ENCODE data around the gene DPH6. TPM values are rescaled to one million over a fixed set of nuclear protein-coding genes. Genes with fewer than 3 reads are reported as not detected.

The DPH6 gene
- total RNA-seq, 1 donor from 2014 or later, result 18.4 TPM

DNA sequence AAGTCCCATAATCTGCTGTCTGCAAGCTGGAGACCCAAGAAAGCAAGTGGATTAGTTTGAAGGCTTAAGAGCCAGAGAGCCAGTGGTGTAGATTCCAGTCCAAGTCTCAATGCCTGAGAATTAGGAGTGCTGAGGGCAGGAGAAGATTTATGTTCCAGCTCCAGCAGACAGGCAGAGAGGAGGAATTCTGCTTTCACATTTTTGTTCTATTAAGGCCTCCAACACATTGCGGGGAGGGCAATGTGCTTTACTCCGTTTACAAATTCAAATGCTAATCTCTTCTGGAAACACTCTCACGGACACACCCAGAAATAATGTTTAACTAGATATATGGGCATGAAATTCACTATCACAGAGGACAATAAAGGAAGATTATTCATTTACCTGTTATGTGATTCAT is 54.0 kb downstream of the DPH6 start:
- Histone ChIP-seq H3K4me3 (ENCODE audit: low read depth, low read length) (no peak overlapping the region), H3K27me3 (ENCODE audit: control insufficient read depth, insufficient read depth, low read length) (no peaks in the 10 kb centered on the region), H3K36me3 (ENCODE audit: control insufficient read depth, insufficient read depth, low read length) (no peaks in the 10 kb centered on the region)
- no peak for FAIRE-seq
- no peak for DNase-seq (ENCODE audit: low read depth)
- TF ChIP-seq CTCF (IDR thresholded peaks at IDR 0.05; ENCODE audit: insufficient read depth, low read length, severe bottlenecking), result no peak

DNA sequence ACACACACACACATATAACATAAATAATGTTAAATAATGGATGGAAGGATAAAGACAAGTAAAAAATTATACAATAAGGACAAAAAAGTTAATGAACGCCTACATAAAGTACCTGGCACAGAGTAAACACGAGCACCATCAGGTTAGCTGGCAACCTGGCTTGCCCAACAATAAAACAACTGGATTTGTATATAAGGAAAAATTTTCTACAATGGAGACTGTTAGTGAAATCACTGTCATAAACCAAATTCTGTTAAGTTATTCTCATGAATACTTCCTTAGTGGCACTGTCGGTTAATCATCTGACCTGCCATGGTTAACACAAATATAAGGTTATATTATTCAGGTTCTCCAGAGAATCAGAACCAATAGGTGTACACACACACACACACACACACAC is 54.8 kb downstream of the DPH6 start:
- TF ChIP-seq CTCF (IDR thresholded peaks at IDR 0.05; ENCODE audit: insufficient read depth, low read length, severe bottlenecking), result no peak
- Histone ChIP-seq H3K27me3 (ENCODE audit: control insufficient read depth, insufficient read depth, low read length) (no peaks in the 10 kb centered on the region), H3K36me3 (ENCODE audit: control insufficient read depth, insufficient read depth, low read length) (no peaks in the 10 kb centered on the region), H3K4me3 (ENCODE audit: low read depth, low read length) (no peak overlapping the region)
- FAIRE-seq (no peak), DNase-seq (ENCODE audit: low read depth) (no peak)

- no peak for TF ChIP-seq CTCF (IDR thresholded peaks at IDR 0.05; ENCODE audit: insufficient read depth, low read length, severe bottlenecking)
- Histone ChIP-seq H3K27me3 (ENCODE audit: control insufficient read depth, insufficient read depth, low read length) (no peaks in the 10 kb centered on the region), H3K4me3 (ENCODE audit: low read depth, low read length) (no peak overlapping the region), H3K36me3 (ENCODE audit: control insufficient read depth, insufficient read depth, low read length) (no peaks in the 10 kb centered on the region)
- DNase-seq (ENCODE audit: low read depth) (no peak), FAIRE-seq (no peak)
These were observed 55.5 kb downstream of the DPH6 start for GRCh38 chr15:35490511-35490910.

- no peak for TF ChIP-seq CTCF (IDR thresholded peaks at IDR 0.05; ENCODE audit: insufficient read depth, low read length, severe bottlenecking)
- no peak for FAIRE-seq
- no peaks in the 10 kb centered on the region for H3K27me3 ChIP-seq (ENCODE audit: control insufficient read depth, insufficient read depth, low read length)
- H3K36me3 ChIP-seq (ENCODE audit: control insufficient read depth, insufficient read depth, low read length), result no peaks in the 10 kb centered on the region
- no peak overlapping the region for H3K4me3 ChIP-seq (ENCODE audit: low read depth, low read length)
- no peak for DNase-seq (ENCODE audit: low read depth)
These were observed 58.5 kb downstream of the DPH6 start for GRCh38 chr15:35487417-35487816.

DNA sequence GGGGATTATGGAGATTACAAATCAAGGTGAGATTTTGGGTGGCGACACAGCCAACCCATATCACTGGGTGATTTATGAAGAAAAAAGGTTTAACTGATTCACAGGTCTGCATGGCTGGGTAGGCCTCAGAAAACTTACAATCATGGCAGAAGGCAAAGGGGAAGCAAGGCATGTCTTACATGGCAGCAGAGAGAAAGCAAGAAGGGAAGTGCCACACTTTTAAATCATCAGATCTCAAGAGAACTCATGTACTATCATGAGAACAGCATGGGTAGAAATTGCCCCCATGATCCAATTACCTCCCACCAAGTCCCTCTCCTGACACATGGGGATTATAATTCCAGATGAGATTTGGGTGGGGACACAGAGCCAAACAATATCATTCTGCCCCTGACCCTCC is 59.7 kb downstream of the DPH6 start:
- DNase-seq (ENCODE audit: low read depth), result no peak
- Histone ChIP-seq H3K36me3 (ENCODE audit: control insufficient read depth, insufficient read depth, low read length) (no peaks in the 10 kb centered on the region), H3K4me3 (ENCODE audit: low read depth, low read length) (no peak overlapping the region), H3K27me3 (ENCODE audit: control insufficient read depth, insufficient read depth, low read length) (no peaks in the 10 kb centered on the region)
- no peak for FAIRE-seq
- no peak for TF ChIP-seq CTCF (IDR thresholded peaks at IDR 0.05; ENCODE audit: insufficient read depth, low read length, severe bottlenecking)

GRCh38 chr15:35485411-35485810 is 60.6 kb downstream of the DPH6 start:
- no peak for FAIRE-seq
- DNase-seq (ENCODE audit: low read depth), result no peak
- TF ChIP-seq CTCF (IDR thresholded peaks at IDR 0.05; ENCODE audit: insufficient read depth, low read length, severe bottlenecking), result no peak
- Histone ChIP-seq H3K36me3 (ENCODE audit: control insufficient read depth, insufficient read depth, low read length) (no peaks in the 10 kb centered on the region), H3K4me3 (ENCODE audit: low read depth, low read length) (no peak overlapping the region), H3K27me3 (ENCODE audit: control insufficient read depth, insufficient read depth, low read length) (no peaks in the 10 kb centered on the region)
